ENCODE measurements around the gene APEX1. TPM values are rescaled to one million over a fixed set of nuclear protein-coding genes. Genes with fewer than 3 reads are reported as not detected.

Gene APEX1
- total RNA-seq: 64.9 and 86.6 TPM in 2 replicates

GRCh38 chr14:20454516-20455354 is at the start of gene APEX1, which contains the start of gene OSGEP:
APEX1 (plus strand) TSS chr14:20455226; CDS start chr14:20455646, 420 bp downstream.
OSGEP (minus strand) TSS chr14:20454812; CDS start chr14:20454683, 129 bp downstream.

DNA sequence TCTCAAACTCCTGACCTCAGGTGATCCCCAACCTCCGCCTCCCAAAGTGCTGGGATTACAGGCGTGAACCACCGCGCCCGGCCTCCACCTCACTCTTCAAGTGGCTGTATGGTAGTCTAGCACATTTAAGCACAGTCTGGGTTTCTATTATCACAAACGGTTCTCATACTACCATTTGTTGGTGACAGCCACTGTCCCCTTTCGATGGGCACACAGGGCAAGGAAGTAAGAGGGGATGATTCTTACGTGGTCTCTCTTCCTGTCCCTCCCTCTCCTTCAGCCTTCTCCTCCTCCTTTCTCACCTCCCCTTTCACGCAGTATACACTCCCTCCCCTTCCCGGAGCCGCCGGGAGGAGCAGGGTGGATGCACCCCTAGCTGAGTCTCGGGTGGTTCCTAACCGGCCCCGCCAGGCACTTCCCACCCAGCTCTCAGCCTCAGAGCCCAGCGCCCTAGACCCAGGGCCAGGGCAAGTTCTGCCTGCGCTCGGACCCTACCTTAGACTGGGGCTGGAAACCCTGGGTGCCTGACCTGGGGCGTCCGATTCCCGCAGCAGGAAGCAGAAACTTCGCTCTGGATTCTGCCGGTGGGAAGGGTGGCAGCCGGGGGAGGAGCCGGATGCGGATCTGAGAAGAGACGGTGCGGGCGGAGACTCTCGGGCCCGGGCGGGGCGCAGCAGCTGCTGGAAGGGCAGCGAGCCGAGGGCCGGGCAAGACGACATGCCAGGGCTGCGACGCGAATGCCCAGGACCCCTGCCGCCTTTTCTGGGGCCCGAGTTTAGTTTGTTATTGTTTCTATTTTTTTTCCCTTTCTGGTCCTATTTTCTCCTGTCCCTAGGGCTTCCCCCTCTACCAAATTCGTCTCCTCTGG is 41.9 kb upstream of the APEX1 start, which contains the start of gene TEP1:
Gene TEP1 (minus strand): TSS at position 626 of the 868 bp plus-strand sequence. CDS start 5,062 bp downstream, outside the sequence.

DNA sequence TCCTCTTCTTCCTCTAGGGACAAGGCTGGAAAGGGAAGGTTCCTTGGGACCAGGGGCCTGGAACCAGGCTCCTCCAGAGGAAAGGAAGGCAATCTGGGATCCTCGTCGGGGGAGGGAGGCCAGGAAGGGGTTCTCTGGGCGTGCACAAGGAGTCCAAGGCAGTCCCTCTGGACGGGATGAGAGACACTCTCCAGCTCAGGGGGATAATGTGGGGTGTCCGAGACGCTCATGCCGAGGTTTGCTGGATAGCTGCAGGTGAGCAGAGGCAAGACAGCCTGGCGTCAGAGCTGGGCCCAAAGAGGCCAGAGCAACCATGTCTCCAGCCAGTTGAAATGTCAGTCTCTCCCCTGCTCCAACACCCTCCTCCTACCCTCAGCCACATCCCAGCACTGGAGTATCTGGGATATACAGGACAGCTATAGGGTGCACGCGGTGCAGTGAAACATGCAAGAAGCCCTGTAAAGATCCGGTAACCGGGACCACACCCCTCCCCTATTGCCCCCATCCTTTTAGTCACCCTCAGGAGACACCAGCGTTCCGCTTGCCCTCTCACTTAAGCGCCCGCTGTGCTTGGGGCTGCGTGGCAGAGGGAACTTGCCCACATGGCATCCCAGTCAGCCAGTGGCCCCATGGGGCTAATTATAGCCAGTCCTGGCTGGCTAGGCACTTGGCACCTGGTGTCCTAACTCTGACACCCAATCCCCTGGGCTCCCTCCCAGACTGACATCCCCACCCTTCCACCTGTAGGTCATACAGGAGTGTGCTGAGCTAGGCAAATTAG is 19.3 kb upstream of the APEX1 start, which contains the start of gene KLHL33:
Gene KLHL33 (minus strand): TSS at position 585 of the 781 bp plus-strand sequence. CDS start 355 bp downstream, at position 230.

GRCh38 chr14:20461225-20462141 is 6.5 kb downstream of the APEX1 start, which contains the start of gene PIP4P1:
PIP4P1 (minus strand) TSS chr14:20461434; CDS start chr14:20461325, 109 bp downstream.

DNA sequence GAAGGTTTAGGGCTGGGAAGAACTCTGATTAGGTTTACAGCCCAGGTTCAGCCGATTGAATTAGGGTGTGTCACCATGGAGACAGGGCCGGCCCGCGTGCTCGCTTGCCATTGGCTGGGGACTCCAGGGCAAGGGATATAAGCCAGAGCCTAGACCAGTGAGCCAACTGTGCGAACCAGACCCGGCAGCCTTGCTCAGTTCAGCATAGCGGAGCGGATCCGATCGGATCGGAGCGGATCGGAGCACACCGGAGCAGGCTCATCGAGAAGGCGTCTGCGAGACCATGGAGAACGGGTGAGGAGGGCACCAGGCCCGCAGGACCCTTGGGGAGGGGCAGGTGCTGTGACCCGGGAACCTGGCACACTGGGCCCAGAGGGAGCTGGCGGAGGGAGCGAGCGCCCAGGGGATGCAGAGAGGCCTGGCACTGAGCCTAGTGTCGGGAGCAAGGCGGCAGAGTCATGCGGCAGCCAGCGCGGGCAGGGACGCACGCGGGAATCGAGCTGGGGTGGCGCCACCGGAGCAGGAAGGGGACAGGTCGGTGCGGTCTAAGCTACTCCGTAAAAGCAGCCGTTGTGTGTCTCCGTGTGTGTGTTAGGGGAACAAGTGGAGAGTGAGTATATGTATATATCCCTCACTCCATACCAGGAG is 14.3 kb downstream of the APEX1 start, which contains the start of gene PNP:
Gene PNP (plus strand): TSS at position 165 of the 648 bp plus-strand sequence. CDS start 119 bp downstream, at position 284.

Other genes with a start within 250 kb of the APEX1 start
- not detected in 2 replicates for gene OR11H6, start 231.5 kb upstream of the APEX1 start, total RNA-seq
- gene OR11H7, start 226.2 kb upstream of the APEX1 start, total RNA-seq: not detected in 2 replicates
- not detected in 2 replicates for gene OR11H4, start 215.9 kb upstream of the APEX1 start, total RNA-seq
- gene TTC5, start 149.3 kb upstream of the APEX1 start, total RNA-seq: 8.9 and 23.0 TPM in 2 replicates
- 83.3 and 150 TPM in 2 replicates for gene CCNB1IP1, start 121.9 kb upstream of the APEX1 start, total RNA-seq
- 9.9 and 10.7 TPM in 2 replicates for gene PARP2, start 111.6 kb upstream of the APEX1 start, total RNA-seq
- gene TEP1, start 41.7 kb upstream of the APEX1 start, total RNA-seq: 13.0 and 29.0 TPM in 2 replicates
- not detected in 2 replicates for gene KLHL33, start 19.1 kb upstream of the APEX1 start, total RNA-seq
- gene OSGEP, start 414 bp upstream of the APEX1 start, total RNA-seq: 15.0 and 17.6 TPM in 2 replicates
- gene PIP4P1, start 6.2 kb downstream of the APEX1 start, total RNA-seq: 17.4 and 27.3 TPM in 2 replicates
- gene PNP, start 14.2 kb downstream of the APEX1 start, total RNA-seq: 40.6 and 84.1 TPM in 2 replicates
- gene RNASE10, start 50.3 kb downstream of the APEX1 start, total RNA-seq: not detected in 2 replicates
- not detected in 2 replicates for gene RNASE9, start 105.8 kb downstream of the APEX1 start, total RNA-seq
- not detected in 2 replicates for gene RNASE11, start 132.8 kb downstream of the APEX1 start, total RNA-seq
- gene RNASE12, start 136.2 kb downstream of the APEX1 start, total RNA-seq: not detected in 2 replicates
- not detected in 2 replicates for gene OR6S1, start 186.5 kb downstream of the APEX1 start, total RNA-seq
- gene RNASE4, start 229.3 kb downstream of the APEX1 start, total RNA-seq: 3.8 and 7.4 TPM in 2 replicates
- 1.7 and 2.6 TPM in 2 replicates for gene ANG, start 233.5 kb downstream of the APEX1 start, total RNA-seq